Fibroblast of pulmonary artery (primary cell): ENCODE results near the gene SORCS2.

Source experiments
- DNase-seq: peaks from one replicate; pipeline ENCODE4 v3.0.0-alpha.2; 2010; ENCODE audit warnings: low read depth
- H3K4me3 ChIP-seq: replicated peaks from 2 replicates; pipeline ENCODE4 v1.5.1; 2011; ENCODE audit warnings: low read depth, mild to moderate bottlenecking, control low read depth, low read length, moderate library complexity
- TF ChIP-seq, protein P1 (sequence below): IDR thresholded peaks from 2 replicates; pipeline ENCODE4 v1.5.1; 2011; ENCODE audit warnings: mild to moderate bottlenecking, control low read depth, low read length, inconsistent platforms; ENCODE audit errors: missing control alignments

The SORCS2 gene

DNA sequence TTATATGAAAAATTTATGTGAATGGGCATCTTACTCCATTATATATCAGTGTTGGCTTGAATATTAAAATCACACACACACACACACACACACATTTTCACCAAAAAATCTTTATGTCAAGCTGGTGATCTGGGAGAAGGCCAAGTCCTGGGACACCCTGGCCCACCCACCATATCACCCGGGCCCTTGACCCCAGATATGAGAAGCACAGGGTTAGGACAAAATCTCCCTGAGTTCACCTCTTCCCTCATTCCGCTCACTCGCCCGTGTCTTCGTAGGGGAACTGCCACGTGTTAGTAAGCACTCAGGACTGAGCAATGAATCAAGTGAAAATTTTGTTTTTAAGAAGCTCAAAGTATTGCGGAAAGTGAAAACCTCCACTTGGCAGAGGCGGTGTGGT lies 346.2 kb downstream of the SORCS2 start:
- TF ChIP-seq, protein P1, sequence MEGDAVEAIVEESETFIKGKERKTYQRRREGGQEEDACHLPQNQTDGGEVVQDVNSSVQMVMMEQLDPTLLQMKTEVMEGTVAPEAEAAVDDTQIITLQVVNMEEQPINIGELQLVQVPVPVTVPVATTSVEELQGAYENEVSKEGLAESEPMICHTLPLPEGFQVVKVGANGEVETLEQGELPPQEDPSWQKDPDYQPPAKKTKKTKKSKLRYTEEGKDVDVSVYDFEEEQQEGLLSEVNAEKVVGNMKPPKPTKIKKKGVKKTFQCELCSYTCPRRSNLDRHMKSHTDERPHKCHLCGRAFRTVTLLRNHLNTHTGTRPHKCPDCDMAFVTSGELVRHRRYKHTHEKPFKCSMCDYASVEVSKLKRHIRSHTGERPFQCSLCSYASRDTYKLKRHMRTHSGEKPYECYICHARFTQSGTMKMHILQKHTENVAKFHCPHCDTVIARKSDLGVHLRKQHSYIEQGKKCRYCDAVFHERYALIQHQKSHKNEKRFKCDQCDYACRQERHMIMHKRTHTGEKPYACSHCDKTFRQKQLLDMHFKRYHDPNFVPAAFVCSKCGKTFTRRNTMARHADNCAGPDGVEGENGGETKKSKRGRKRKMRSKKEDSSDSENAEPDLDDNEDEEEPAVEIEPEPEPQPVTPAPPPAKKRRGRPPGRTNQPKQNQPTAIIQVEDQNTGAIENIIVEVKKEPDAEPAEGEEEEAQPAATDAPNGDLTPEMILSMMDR, result no peak
- DNase-seq, result no peak
- H3K4me3 ChIP-seq, result no peak overlapping the region

DNA sequence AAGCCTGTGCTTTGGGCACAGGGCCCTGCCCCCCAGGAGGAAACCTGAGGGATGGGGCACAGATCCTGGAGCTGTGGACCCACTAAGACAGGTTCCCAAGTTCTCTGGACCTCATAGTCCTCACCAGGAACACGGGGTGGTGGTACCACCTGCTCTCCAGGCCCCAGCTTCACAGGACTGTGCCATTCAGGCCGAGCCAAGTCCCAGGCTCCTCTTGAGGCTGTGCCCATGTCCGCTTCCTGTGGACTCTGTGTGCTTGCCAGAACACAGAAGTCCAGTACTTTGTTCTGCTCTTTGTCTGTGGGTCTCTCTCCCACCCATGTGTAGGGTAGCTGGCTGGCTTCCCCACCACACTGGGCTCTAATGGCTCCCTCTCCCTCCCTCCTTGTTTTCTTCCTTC lies 346.8 kb downstream of the SORCS2 start:
- no peak for DNase-seq
- TF ChIP-seq, protein P1, result no peak
- no peak overlapping the region for H3K4me3 ChIP-seq

DNA sequence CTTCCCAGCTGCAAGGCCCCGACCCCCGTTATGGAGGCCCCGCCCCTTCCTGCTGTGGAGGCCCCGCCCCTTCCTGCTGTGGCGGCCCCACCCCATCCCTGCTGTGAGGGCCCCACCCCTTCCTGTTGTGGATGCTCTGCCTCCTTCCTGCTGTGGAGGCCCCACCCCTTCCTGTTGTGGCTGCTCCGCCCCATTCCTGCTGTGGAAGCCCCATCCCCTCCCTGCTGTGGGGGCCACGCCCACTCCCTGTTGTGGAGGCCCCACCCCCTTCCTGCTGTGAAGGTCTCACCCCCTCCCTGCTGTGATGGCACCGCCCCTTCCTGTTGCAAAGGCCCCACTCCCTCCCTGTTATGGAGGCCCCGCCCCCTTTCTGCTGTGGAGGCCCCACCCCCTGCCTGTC lies 347.3 kb downstream of the SORCS2 start:
- DNase-seq, result no peak
- TF ChIP-seq, protein P1, result no peak

DNA sequence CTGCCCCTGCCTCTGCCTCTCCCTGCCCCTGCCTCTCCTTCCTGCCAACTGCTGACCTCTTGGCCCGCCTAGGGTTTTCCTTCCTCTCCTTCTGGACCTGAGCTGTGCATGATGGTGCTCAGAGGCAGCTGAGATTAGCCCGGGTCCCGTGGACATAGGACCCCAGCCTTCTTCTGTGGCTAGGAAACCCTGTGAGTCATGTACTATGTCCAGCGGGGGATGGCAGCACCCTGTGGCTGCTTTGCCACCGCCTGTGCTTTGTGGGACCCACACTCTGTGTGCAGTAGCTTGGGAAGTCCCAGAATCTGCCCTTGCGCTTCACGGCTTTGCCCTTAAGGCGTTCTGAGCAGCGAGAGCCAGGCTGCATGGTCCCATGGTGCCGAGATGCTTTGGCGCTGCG lies 347.9 kb downstream of the SORCS2 start:
- no peak overlapping the region for H3K4me3 ChIP-seq
- TF ChIP-seq, protein P1, result no peak
- no peak for DNase-seq

More for the DNA sequence above, 347.3 kb downstream of the SORCS2 start:
- H3K4me3 ChIP-seq, result no peak overlapping the region

DNA sequence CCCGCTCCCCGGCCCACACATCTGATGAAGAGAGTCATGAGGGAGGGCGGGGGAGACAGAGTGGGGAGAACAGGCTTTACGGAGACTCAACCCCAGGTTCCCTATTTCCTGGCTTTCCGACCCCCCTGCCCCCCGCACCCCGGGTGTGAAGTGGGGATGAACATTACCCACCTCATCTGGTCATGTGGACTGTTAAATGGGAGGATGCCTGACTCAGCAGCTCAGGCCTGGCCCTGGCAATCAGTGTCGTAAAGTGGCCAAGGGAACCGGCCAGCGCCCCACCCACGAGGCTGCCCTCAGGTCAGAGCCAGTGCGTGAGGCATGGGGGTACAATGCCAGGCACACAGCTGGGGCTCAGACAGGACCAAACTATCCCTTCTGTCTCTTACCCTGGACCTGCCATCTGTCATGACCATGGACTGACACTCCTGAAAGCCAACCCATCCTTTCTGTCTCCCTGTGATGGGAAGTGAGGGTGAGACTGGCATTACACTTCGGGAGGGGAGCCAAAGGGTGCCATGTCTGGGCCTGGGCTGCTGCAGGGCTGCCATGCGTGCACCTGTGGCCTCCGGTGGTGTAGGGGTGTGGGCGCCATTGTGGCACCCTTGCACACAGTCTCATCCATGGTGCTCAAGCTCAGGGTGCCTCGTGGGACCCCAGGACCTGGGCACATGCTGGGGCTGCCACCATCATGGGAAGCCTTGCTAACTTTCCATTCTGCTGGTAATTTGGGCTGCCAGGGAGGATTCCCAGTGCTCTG lies 348.5 kb downstream of the SORCS2 start:
- TF ChIP-seq, protein P1, result no peak
- no peak for DNase-seq
- no peak overlapping the region for H3K4me3 ChIP-seq

DNA sequence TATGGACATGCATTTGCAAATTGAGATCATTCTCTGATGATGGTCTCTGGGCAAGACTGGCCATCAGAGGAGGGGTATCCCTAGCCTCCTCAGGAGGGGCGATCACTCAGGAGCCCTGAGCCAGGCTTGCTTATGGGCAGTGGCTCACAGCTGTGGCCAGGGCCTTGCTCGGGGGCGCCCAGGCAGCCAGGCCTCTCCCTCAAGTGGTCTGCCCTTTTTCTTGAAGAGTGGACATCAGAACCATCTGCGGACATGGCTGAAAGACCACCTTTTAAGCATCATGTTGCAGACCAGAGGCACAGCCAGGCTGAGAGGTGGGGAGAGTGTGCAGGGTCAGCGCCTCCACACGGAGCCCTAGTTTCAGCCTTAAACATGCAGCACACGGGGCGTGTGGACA lies 349.1 kb downstream of the SORCS2 start:
- H3K4me3 ChIP-seq, result no peak overlapping the region
- DNase-seq, result no peak
- TF ChIP-seq, protein P1, result no peak

DNA sequence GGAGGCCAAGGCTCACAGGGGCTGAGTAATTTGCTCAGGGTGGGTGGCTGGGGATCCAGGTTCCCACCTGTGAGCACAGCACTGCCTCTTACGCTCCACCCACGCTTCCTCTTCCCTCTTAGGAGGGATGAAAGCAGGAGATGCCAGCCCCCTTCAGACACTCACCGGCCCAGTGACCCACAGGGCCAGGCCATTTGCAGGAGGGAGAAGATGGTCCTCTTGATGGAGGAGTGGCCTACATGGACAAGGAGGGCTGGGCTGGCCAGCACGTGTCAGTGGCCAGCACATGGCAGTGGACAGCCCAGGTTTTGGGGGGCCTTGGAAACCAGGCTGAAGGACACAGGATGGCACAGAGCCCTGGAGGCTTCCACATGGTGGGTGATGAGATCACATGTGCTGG lies 350.4 kb downstream of the SORCS2 start:
- H3K4me3 ChIP-seq, result no peak overlapping the region
- DNase-seq, result no peak
- TF ChIP-seq, protein P1, result no peak
